ENCODE results near the gene DNAH3.

DNA sequence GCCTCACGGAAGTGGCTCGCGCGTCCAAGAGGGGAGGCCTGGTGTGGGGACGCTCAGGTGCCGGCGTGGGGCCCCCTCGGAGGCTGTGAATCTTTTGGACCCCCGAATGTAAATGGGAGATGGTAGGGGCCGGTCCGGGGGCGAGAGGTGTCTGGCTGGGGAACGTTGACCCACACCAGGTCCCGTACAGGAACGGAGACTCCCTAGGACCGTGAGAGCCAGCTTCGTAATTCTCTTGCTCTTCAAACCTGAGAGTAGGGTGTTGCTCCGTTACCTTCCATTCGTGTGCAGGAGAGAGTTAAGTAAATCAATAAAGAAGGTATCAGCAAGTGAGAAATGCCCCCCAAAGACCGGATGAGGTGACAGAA is 249.6 kb downstream of the DNAH3 start:
- TF ChIP-seq, protein P1, sequence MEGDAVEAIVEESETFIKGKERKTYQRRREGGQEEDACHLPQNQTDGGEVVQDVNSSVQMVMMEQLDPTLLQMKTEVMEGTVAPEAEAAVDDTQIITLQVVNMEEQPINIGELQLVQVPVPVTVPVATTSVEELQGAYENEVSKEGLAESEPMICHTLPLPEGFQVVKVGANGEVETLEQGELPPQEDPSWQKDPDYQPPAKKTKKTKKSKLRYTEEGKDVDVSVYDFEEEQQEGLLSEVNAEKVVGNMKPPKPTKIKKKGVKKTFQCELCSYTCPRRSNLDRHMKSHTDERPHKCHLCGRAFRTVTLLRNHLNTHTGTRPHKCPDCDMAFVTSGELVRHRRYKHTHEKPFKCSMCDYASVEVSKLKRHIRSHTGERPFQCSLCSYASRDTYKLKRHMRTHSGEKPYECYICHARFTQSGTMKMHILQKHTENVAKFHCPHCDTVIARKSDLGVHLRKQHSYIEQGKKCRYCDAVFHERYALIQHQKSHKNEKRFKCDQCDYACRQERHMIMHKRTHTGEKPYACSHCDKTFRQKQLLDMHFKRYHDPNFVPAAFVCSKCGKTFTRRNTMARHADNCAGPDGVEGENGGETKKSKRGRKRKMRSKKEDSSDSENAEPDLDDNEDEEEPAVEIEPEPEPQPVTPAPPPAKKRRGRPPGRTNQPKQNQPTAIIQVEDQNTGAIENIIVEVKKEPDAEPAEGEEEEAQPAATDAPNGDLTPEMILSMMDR (IDR thresholded peaks at IDR 0.05), result no peak
- no peak for TF ChIP-seq POLR2A (IDR thresholded peaks at IDR 0.05)
